ENCODE results near the gene PARD6B.
"Not testable (repeated sequence)": the region's sequence is repeated elsewhere in the genome, so short reads cannot be mapped to it uniquely, and the experiment has no call there.

DNA sequence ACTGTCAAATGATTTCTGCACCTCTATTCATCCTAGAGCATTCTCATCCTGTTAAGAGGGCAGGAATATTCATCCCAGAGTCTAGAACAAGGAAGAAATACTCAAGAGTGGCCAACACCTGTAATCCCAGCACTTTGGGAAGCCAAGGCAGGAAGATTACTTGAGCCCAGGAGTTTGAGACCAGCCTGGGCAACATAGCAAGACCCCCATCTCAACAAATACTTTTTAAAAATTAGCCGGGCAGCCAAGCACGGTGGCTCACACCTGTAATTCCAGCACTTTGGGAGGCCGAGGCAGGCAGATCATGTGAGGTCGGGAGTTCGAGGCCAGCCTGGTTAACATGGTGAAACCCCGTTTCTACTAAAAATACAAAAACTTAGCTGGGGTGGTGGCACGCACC lies 33.1 kb upstream of the PARD6B start:
- TF ChIP-seq CTCF (IDR thresholded peaks at IDR 0.05; ENCODE audit: insufficient read depth, low read depth, low read length); EZH2 (IDR thresholded peaks at IDR 0.05; ENCODE audit: insufficient read depth, low read length): not testable (repeated sequence)

Measured in astrocyte (in vitro differentiated cells and primary cell).